Neutrophil (primary cell): Measurements from ENCODE around the gene MRPS14.

Source experiments
- H3K27ac ChIP-seq: fragments of 200-600 bp; sonication (generic); 2 replicates; pipeline ENCODE4 v1.5.1; 2016; ENCODE audit warnings: mild to moderate bottlenecking, moderate library complexity
- H3K27me3 ChIP-seq: fragments of 200-600 bp; sonication (generic); 2 replicates; pipeline ENCODE4 v1.6.0; 2016; ENCODE audit warnings: mild to moderate bottlenecking
- H3K36me3 ChIP-seq: fragments of 200-600 bp; sonication (generic); 2 replicates; pipeline ENCODE4 v1.5.1; 2017
- H3K4me1 ChIP-seq, 2 experiments: fragments of 200-600 bp in 1 of 2; sonication (generic) in 1 of 2; 1 replicate in 1 of 2; 2 replicates in 1 of 2; pipeline versions ENCODE4 v1.5.1 to v1.6.1; 2013 to 2016; ENCODE audit warnings: low read depth in 1 of 2, low read length in 1 of 2, mild to moderate bottlenecking in 1 of 2, moderate library complexity in 1 of 2; ENCODE audit not compliant: control insufficient read depth in 1 of 2, insufficient read depth in 1 of 2
- H3K4me3 ChIP-seq, 2 experiments: fragments of 200-600 bp in 1 of 2; sonication (generic) in 1 of 2; 1 replicate in 1 of 2; 2 replicates in 1 of 2; pipeline ENCODE4 v1.5.1; 2013 to 2016; ENCODE audit warnings: low read depth in 1 of 2, low read length in 1 of 2, mild to moderate bottlenecking in 1 of 2, moderate library complexity in 1 of 2
- H3K9me3 ChIP-seq: fragments of 200-600 bp; sonication (generic); 2 replicates; pipeline ENCODE4 v1.5.1; 2016
- CTCF ChIP-seq: fragments of 200-600 bp; sonication (generic); IDR thresholded peaks from 2 replicates; pipeline ENCODE4 v1.5.1; 2016; ENCODE audit warnings: antibody characterized with exemption

The MRPS14 gene

GRCh38 chr1:175003521-175003920, 19.7 kb downstream of the MRPS14 start:
- Histone ChIP-seq H3K4me1 (peaks cover 20 to 22% of the 10 kb centered on the region in 2 experiments), H3K27ac (no peak overlapping the region), H3K4me3 (no peak overlapping the region), H3K9me3 (no peaks in the 10 kb centered on the region), H3K36me3 (peaks cover 28% of the 10 kb centered on the region), H3K27me3 (no peaks in the 10 kb centered on the region)
- no peak for TF ChIP-seq CTCF

GRCh38 chr1:175002910-175003517, 20.2 kb downstream of the MRPS14 start:
- H3K36me3 ChIP-seq = peaks cover 23% of the 10 kb centered on the region
- H3K4me1 ChIP-seq = peaks cover 20 to 22% of the 10 kb centered on the region in 2 experiments
- no peak overlapping the region for H3K27ac ChIP-seq
- H3K4me3 ChIP-seq = no peak overlapping the region
- no peaks in the 10 kb centered on the region for H3K27me3 ChIP-seq
- no peak for TF ChIP-seq CTCF
- H3K9me3 ChIP-seq = no peaks in the 10 kb centered on the region

GRCh38 chr1:175000697-175001187, 22.5 kb downstream of the MRPS14 start:
- H3K4me3 ChIP-seq = peak overlapping the region; percentile 79
- no peaks in the 10 kb centered on the region for H3K9me3 ChIP-seq
- H3K27ac ChIP-seq = peak overlapping the region; percentile 97
- H3K36me3 ChIP-seq = peaks cover 8% of the 10 kb centered on the region
- H3K4me1 ChIP-seq = peaks cover 20 to 22% of the 10 kb centered on the region in 2 experiments
- no peak for TF ChIP-seq CTCF
- H3K27me3 ChIP-seq = no peaks in the 10 kb centered on the region

GRCh38 chr1:174999936-175000696, 23.1 kb downstream of the MRPS14 start, which contains the start of gene CACYBP:
TSS of gene CACYBP (plus strand) at chr1:174999947. CDS start at chr1:175000181, 234 bp downstream.
- H3K9me3 ChIP-seq = no peaks in the 10 kb centered on the region
- TF ChIP-seq CTCF = peak; percentile 37
- H3K27ac ChIP-seq = peak within 1 kb of the TSS; percentile 97
- peak within 1 kb of the TSS; percentile 79 for H3K4me3 ChIP-seq
- peaks cover 20 to 22% of the 10 kb centered on the region in 2 experiments for H3K4me1 ChIP-seq
- peaks cover 3% of the 10 kb centered on the region for H3K36me3 ChIP-seq
- no peaks in the 10 kb centered on the region for H3K27me3 ChIP-seq

GRCh38 chr1:174999216-174999935, 23.8 kb downstream of the MRPS14 start:
- H3K36me3 ChIP-seq = no peaks in the 10 kb centered on the region
- H3K4me3 ChIP-seq = peak overlapping the region; percentile 79
- H3K27ac ChIP-seq = peak overlapping the region; percentile 97
- no peaks in the 10 kb centered on the region for H3K27me3 ChIP-seq
- no peak for TF ChIP-seq CTCF
- no peaks in the 10 kb centered on the region for H3K9me3 ChIP-seq
- peaks cover 20 to 22% of the 10 kb centered on the region in 2 experiments for H3K4me1 ChIP-seq
